GM20000 (cell line): ENCODE measurements around the gene RAB8A.

Source experiments
- DNase-seq: peaks from one replicate; pipeline ENCODE4 v3.0.0; 2012; ENCODE audit warnings: low spot score
- TF ChIP-seq, protein P1 (sequence below): IDR thresholded peaks from 2 replicates; pipeline ENCODE4 v1.5.1; 2012; ENCODE audit warnings: mild to moderate bottlenecking, control low read depth; ENCODE audit errors: extremely low read depth, missing control alignments

RAB8A gene

DNA sequence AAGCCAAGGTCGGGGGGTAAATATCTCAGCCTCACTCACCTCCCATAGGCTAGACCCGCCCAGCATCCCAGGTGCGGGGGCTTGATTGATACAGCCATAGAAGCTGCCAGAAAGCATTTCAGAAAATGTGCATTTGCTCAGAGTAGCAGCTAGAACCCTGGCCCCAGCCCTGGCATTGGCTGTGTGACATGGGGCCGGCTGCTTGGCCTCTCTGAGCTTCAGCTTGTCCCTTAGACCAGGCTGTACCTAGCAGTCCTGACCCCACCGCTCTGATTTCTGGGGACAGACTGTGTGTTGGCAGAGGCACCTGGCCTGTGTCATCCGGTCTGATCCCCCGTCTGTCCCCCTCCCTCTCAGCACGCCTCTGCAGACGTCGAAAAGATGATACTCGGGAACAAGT lies 15.4 kb downstream of the RAB8A start:
- no peak for DNase-seq

DNA sequence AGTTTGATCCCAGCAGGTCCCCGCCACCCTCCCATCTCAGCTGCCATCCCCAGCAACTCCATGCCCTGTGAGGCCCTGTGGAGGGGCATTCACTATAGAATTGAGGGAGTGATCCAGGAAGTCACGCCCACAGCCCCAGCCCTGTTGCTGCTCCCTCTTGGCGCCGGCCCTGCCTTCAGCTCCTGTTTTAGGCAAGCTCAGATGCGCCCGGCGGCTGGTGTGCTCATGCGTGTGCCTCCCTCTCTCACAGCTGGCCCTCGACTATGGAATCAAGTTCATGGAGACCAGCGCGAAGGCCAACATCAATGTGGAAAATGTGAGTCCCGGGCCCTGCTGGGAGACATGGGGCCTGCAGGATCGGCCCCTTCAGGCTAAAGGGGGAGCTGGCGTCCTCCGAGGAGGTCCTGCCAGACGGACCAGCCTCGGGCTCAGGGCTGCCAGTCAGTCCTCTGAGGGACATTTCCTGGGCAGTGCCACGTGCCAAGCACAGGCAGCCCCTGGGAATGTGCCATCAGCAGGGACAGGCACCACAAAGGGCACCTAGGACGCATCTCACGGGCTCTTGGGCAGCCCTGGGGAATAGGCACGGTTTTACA lies 16.2 kb downstream of the RAB8A start:
- DNase-seq = no peak
- TF ChIP-seq, protein P1, sequence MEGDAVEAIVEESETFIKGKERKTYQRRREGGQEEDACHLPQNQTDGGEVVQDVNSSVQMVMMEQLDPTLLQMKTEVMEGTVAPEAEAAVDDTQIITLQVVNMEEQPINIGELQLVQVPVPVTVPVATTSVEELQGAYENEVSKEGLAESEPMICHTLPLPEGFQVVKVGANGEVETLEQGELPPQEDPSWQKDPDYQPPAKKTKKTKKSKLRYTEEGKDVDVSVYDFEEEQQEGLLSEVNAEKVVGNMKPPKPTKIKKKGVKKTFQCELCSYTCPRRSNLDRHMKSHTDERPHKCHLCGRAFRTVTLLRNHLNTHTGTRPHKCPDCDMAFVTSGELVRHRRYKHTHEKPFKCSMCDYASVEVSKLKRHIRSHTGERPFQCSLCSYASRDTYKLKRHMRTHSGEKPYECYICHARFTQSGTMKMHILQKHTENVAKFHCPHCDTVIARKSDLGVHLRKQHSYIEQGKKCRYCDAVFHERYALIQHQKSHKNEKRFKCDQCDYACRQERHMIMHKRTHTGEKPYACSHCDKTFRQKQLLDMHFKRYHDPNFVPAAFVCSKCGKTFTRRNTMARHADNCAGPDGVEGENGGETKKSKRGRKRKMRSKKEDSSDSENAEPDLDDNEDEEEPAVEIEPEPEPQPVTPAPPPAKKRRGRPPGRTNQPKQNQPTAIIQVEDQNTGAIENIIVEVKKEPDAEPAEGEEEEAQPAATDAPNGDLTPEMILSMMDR = no peak

More for the DNA sequence above, 15.4 kb downstream of the RAB8A start:
- TF ChIP-seq, protein P1 = no peak

DNA sequence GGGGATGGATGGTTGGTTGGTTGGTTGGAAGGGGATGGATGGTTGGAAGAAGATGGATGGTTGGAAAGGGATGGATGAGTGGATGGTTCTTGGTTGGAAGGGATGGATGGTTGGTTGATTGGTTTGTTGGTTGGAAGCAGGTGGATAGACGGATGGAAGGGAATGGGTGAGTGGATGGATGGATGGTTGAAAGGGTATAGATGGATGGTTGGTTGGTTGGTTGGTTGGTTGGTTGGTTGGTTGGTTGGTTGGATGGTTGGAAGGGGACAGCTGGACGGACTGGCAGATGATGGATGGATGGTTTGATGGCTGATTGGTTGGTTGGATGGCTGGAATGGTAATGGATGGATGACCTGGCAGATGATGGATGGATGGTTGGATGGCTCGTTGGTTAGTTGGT lies 20.0 kb downstream of the RAB8A start:
- DNase-seq = no peak
- TF ChIP-seq, protein P1 = no peak

DNA sequence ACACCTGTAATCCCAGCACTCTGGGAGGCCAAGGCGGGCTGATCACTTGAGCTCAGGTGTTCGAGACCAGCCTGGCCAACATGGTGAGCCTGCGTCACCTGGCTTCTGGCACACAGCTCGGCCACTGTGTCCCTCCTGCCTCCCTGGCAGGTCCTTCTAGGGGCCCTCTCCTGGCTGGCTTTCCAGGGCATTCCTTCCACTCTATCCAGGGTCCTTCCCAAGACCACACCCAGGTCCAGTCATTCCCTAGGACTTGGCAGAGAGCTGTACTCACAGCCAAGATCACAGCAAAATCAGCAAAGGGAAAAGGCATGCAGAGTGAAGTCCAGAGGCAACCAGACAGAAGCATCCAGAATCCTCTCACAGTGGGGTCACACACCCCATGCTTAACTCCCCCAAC lies 22.1 kb downstream of the RAB8A start:
- DNase-seq = no peak
- TF ChIP-seq, protein P1 = no peak

DNA sequence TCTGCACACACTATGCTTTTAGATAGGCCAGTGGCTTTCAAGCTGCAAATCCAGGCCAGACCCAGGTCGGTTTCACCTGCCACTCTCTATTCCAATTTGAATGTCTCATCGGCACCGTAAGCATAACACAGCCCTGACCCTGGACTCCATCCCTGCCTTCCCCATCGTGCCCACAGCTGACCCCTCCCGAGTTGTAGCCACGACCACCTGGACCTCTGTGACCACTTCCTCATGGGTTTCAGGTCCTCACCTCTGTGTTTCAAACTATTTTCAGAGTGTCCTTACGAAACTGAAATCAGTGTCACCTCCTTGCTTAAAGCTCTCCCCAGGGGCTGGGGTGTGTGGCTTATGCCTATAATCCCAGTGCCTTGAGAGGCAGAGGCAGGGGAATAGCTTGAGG lies 22.8 kb downstream of the RAB8A start:
- TF ChIP-seq, protein P1 = no peak
- peak; percentile 65 for DNase-seq

DNA sequence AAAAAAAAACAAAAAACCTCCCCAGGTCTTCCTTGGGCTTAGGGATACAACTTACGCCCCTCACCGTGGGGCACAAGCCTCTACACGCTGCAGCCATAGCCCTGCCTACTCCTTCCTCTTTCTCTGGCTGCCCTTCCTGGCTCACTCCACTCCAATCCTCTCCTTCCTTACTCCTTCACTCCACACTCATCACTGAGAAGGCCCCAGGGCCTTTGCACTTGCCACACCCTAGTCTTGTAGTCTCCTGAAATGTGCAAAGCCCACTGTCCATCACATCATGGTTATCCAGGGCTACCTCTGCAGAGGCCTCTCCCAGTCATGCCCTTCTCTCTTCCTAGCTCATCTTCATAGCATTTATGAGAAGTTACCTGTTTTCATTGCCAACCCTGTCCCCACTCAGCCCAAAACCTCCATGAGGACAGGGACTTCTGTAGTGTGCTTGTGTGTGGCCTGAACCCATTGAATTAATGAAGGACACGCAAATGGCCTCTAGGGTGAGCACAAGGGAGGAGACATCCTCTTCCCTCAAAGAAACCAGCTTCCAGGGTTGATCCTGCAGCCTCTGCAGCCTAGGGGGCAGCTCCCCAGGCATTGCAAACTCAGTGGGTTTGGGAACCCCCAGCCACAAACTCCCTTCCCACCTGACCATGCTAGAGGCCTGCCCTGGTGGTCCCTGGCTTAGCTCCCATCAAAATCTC lies 23.9 kb downstream of the RAB8A start:
- TF ChIP-seq, protein P1 = no peak
- DNase-seq = no peak

DNA sequence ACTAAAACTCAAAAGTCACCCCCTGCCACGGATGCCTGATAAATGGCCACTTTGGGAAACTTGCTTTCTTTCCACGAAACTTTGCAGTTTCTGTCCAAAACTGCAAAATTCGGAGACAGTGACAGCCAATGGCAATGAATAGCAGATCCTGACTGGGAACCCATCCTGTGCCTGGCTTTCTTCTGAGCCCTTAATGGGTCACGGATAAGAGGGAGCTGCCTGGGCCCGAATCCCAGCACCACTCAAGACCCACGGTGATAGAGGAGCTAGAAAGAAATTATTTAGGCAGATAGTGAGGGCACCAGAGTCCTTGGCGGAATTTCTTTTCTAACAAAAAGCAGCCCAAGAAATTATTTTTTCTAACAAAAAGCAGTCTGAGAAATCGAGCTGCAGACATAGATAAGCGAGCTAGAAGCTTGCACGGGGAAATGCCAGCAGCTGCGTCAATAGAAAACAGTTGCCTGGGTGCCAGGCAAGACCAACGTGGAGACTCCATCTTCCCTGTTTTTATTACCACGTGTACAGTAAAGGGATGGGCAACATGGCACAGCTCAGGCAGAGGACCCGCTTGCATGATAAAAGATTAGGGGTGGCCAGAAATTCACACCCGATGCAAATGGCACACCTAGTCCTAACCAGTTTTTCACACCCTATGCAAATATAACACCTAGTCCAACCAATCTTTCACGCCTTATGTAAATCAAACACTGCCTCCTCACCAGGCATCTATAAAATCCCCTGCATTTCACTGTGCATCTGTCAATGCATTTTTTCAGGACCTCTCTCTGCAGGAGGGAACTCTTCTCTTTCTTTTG lies 24.7 kb downstream of the RAB8A start:
- no peak for DNase-seq
- TF ChIP-seq, protein P1 = no peak
